HG03139 (cell line): ENCODE measurements around the gene JADE3.
"Not testable (repeated sequence)": the region's sequence is repeated elsewhere in the genome, so short reads cannot be mapped to it uniquely, and the experiment has no call there.

Experiments used
- ATAC-seq: cut with Tn5 transposase; IDR thresholded peaks from one replicate; pipeline ENCODE4 v1.9.1; 2021; ENCODE audit not compliant: unreplicated experiment

JADE3 gene

DNA sequence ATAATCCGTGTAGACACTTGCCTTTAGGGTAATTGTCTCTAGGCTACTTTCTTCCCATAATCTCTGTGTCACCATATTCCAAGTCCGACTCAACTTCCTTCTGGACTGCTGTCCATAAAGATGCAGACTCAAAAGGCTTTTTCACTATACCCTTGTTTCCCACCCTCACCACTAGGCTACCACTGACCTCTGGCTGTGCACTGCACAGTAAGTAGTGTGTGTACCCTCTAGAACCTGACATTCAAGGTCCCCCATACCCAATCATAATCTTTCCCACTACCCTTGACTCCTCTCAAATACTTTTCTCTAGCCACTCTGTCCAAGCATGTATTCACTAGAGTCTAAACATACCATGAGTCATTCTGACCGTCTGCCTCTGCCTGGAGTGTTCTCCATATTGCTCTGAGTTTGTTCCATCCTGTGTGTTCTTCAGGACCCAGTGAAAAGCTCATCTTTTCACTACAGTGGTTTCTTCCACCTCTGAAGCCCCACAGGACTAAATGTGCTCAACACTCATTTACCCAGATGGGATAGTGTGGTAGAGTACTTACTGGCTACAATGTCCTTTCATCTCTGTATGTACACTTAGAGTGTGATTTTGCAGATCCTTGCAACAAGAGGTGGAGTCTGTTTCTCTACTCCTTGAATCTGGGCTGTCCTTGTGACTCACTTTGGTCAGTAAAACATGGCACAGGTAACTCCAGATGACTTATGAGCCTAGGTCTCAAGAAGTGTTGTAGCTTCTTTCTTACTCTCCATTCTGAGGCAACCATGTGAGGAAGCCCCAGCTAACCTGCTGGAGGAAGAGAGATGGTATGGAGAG lies 17.4 kb downstream of the JADE3 start:
- no peak for ATAC-seq

DNA sequence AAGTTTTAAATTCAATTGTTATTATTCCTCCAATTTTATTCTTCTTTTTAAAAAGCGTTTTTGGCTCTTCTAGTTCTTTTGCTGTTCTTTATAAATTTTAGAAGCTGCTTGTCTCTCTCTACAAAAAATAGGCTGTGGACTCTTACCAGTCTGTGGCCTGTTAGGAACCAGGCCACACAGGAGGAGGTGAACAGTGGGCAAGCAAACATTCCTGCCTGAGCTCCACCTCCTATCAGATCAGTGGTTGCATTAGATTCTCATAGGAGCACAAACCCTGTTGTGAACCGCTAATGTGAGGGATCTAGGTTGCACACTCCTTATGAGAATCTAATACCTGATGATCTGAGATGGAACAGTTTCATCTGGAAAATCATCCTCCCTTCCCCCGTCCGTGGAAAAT lies 23.1 kb downstream of the JADE3 start:
- ATAC-seq, result no peak

DNA sequence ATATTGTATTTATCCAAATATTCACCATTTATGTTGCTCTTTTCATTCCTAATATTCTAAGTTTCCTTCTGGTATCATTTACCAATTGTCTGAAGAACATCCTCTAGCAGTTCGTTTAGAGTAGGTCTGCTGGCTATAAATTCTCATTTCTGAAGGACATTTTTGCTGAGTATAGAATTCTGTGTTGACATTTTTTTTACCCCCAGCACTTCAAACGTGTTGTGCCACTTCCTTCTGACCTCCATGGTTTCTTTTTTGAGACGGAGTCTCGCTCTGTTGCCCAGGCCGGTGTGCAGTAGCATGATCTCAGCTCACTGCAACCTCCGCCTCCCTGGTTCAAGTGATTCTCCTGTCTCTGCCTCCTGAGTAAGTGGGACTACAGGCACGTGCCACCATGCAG lies 26.4 kb downstream of the JADE3 start:
- no peak for ATAC-seq

DNA sequence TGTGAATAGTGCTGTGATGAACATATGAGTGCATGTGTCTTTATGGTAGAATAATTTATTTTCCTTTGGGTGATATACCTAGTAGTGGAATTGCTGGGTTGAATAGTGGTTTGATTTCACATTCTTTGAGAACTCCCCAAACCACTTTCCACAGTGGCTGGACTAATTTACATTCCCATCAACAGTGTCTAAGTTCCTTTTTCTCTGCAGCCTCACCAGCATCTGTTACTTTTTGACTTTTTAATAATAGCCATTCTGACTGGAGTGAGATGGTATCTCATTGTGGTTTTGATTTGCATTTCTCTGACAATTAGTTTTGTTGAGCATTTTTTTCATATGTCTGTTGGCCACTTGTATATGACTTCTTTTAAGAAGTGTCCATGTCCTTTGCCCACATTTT lies 29.1 kb downstream of the JADE3 start:
- ATAC-seq, result no peak

DNA sequence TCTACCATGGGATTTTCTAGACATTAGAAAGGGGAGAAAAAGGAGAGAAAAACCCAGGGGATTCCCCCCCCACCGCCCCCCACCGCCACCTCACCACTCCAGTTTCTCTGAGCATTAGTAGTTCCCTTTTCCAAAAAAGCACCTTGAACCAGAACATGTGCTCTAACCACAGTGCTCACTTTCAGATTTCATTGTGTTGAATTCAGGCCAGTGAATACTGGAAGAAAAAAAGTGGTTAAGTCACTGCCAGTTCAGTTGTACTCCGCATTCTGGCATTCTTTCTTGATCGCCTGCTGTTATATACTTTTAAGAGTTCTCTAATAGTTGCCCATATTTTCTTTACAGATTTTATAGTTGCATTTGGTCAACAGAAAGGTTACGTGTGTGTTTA lies 40.9 kb downstream of the JADE3 start:
- ATAC-seq, result no peak

DNA sequence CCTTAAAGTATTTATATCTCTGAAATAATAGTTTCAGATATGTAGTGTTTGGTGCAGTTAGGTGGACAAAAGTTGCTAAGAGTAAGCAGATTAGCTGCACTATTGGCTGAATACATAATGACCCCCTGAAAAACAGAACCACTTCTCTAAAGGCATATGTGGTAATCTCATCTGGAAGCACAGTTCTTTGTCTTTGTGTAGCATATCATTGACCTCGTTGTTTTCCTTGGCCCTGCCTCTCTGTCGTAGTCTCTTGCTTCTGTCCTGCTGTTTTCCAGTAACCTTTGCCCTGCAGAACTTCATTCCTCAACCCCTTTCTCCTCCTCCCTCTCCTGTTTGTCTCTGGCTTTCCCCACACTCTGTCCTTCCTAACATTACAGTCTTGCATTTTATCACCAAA lies 41.4 kb downstream of the JADE3 start:
- ATAC-seq, result no peak

DNA sequence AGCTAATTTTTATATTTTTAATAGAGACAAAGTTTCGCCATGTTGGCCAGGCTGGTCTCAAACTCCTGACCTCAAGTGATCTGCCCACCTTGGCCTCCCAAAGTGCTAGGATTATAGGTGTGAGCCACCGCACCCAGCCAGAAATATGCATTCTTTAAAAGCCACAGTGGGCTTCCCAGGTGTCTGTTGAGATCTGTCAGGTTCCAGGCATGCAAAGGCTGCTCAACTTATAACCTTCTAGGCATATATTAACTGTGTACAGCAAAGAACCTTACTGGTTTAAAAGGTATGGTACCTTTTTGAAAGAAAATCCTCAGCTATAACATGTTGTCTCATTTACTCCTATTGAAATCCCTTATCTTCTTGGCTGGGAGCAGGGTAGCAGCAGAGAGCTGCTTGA lies 42.5 kb downstream of the JADE3 start:
- no peak for ATAC-seq

DNA sequence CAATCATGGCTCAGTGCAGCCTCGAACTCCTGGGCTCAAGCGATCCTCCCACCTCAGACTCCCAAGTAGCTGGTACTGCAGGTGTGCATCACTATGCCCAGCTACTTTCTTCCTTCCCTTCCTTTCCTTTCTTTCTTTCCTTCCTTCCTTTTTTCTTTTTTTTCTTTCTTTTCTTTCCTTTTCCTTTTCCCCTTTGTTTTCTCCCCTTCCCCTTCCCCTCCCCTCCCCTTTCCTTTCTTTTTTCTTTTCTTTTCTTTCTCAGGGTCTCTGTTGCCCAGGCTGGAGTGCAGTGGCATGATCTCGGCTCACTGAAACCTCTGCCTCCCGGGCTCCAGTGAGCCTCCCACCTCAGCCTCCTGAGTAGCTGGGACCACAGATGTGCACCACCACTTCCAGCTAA lies 44.4 kb downstream of the JADE3 start:
- not testable (repeated sequence) for ATAC-seq

DNA sequence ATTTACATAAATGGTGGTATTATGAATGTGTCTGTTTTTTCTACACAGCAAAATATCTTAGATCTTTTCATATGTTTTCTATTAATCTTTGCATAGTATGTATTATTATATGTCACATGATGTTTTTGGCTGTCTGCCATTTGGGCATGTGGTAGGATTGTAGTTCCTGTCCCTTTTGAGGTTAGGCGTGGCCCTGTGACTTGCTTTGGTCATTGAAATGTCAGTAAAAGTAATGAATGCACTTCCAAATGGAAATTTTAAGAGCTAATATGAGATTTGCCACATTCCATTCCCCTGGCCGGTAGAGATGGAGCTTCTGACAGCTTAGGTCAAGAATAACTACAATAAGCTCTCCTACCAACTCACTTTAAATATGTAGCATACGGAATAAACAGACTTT lies 45.1 kb downstream of the JADE3 start:
- ATAC-seq, result no peak

DNA sequence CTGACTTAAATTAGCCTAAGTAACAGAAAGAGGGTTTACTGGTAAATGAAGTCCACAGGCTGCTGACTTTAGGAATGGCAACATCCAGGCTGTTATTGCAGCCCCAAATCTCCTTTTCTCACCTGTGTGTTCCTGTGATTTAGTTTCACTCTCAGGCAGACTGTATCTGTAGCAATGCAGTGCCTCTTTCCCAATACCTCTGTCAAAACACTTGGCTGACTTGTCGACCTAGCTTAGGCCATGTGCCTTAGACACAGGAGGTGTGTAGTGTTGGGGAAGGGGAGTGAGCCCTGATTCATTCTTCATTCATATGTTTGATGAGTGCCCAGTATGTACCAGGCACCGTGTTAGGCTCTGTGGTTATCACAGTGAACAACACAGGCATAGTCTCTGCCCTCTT lies 46.9 kb downstream of the JADE3 start:
- ATAC-seq, result no peak

DNA sequence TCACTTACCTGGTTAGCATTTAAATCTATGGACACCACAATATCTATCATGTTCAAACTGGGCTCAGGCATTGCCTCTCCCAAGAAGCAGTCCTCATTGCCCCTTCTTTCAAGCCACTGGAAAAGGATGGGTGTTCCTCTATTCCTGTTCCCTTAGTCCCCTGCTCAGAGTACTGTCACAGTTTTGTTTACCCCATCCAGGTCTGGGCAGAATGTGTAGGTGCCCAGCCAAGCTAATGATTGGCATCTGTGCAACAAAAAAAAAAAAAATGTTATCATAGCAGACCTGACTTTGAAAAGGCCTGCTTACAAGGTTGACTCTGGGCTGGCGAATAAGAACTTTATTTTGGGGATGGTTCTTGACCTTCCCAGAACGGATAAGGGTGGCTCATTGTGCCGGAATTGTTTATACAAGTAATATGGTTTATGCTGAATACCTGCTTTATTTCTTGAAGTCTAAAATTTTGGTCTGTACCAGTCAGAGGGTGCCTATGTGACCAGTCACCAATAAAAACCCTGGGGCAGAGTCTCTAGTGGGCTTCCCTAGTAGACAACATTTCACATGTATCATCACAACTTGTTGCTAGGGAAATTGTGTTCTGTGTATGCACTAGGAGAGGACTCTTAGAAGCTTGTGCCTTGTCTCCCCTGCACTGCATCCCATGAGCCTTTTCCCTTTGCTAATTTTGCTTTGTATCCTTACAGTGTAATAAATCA lies 47.9 kb downstream of the JADE3 start:
- no peak for ATAC-seq

DNA sequence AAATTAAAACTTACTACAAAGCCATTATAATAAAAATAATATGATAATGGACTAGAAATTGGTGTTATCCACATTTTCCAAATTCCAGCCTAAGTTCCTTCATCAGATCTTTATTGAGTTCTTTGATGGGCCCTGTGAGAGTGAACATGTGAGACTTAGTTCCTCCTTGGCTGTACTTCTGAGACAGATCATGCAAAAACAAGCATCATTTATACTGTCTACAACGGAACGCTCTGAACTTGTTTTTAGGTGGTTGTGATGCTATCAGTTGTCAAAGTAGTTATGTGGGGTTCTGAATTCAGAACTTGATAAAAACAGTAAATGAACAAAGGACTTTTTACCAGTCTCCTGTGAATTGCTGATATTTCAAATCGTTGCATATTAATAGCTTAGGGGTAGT lies 48.9 kb downstream of the JADE3 start:
- no peak for ATAC-seq

DNA sequence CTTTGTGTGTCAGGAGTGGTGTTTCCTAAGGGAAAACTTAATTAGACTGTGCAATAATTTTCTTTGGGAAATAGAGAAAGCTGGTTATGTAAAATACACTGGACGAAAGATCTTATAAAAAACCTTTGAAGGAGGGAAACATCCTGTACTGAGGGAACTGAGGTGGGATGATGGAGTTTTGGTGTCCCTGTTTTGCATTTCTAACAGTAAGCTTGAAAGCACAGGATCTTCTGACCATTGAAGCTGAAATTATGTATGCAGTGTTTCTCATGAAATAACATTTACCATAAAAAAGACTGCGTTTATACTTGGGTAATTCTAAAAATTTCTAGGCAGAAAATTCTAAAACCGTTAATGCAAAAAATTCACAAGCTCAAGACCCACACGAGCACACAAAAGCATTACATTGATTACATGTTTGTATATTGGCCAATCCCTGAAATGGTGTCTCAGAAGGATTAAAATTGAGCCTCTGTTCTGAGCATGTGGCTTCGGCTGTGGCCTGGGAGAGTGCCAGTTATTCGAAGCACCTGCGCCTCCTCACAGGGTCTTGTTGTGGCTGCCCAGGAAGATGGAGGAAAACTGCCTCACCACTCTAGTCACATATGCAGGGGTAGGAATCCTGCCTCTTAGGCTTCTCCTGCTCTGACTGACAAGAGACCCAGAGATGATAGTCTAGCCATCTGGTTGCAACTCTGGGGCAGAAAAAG lies 49.5 kb downstream of the JADE3 start:
- ATAC-seq, result no peak

DNA sequence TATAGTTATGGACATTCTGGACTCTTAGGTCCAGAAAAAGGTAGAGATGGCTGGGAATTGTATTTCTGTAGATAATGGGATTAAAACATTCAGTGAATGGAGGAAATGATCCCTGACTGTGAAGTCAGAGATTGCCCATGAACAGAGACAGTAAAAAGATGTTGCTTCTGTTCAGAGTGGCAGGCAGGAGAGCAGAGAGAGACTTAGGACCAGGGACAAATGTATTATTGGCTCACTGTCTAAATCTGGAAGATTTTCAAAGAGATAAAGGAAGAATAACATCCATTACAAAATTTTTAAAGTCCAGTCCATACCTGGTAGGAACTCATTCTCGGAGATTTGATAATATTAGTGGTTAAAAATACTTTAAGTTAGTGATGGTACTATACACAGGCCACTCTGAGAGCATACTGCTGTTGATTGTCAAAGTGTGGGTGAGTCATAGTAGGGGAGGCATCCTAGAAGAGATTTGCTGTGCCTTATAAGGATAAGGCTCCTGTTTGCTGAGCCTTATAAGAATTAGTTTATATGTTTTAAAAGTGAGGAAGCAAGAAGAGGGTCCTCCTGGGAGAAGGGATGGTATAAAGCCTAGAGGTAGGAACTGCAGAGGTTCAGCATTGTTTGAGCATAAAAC lies 53.0 kb downstream of the JADE3 start:
- ATAC-seq, result no peak

DNA sequence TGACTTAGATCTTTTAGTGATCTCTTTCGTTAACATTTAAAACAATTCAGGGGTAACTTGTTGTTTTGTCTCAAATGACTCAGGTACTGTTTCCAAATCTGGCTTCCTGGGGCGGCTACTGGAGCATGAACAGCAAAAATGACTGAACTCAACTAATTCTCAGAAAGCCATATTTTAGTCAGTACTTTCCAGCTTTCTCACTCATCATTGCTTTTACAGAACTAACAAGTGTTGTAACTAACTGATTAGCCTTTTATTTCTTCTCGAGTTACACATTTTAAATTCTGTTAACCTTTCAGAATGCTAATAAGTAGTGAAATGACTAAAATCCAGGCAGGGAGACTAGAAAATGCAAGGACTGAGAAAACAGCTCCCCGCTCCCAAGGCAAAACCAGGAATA lies 55.3 kb downstream of the JADE3 start:
- no peak for ATAC-seq

DNA sequence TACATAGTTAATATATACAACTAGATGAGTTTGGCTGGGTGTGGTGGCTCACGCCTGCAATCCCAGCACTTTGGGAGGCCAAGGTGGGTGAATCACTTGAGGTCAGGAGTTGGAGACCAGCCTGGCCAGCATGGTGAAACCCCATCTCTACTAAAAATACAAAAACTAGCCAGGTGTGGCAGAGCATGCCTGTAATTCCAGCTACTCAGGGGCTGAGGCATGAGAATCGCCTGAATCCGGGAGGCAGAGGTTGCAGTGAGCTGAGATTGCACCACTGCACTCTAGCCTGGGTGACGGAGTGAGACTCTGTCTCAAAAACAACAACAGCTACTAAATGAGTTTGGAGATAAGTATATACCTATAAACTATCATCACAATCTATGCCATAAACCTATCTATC lies 64.8 kb downstream of the JADE3 start:
- ATAC-seq, result not testable (repeated sequence)

DNA sequence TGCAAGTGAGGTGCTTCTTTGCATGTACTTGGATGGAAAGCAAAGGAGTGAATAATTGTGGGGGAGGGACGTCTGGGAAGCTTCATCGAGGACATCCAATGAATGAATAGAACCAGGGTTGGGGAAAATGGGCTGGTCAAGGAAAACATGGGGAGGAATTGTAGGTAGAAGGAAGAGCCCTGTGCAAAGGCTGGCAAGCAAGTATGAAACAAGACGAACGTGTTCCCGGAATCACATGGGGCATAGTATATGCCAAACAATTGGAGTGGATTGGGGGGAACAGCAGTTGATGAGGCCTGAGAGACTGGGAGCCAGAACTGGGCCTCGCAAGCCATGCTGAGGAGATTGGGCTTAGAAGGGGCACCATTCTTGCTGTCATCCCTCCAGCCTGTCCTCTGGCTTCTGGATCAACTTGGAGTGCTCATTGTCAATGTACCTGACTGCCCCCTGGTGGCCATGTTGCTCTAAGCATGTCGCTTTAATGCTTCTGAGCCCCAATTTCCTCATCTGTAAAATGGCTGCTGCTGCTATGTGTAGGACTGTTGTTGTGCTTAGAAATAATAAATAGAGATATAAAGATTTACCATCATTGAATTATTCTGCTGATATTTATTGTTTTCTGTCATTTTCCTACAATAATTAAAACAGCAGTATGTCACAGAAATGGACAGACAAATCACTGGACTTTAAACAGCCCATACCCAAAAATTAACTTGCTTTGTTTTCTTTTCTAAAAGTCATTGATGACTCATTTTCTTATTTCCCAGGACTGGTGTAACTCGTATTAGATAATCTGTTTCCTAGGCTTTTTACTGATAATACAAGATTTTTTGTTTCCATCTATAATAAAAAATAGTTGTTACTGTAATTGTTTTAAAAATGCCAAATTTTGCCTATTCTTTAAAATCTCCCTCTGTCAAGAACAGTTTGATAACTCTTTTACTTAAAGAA lies 66.4 kb downstream of the JADE3 start:
- ATAC-seq, result no peak

DNA sequence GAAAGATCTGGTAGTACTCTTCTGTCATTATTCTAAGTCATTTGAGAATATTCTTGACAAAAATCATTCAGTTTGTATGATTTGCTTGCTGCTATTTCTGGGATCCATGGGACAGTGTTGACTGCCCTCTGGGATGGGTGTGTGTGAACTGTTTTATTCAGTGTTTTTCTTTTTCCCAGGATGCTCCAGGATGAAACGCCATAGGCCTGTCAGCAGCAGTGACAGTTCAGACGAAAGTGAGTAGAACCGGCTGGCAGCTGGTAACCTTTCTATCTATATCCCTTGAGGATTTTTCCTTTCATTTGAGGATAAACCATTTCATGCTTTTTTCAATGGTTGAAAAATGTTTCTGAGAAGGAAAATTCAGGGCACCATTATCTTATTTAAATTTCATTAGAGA lies 72.5 kb downstream of the JADE3 start:
- ATAC-seq, result no peak

DNA sequence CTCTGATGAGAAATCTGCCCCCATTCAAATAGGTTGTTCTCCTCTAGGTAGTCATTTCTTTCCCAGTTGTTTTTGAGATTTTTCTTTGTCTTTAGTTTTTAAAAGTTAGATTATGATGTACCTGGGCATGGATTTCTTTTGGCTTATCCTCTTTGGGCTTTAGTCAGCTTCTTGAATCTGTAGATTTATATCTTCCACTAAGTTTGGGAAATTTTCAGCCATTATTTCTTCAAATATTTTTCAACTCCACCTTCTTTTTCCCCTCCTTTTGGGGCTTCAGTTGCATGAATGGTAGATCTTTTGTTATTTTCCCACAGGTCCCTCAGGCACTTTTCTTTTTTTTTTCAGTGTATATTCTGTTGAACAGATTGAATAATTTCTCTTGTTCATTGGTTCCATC lies 77.3 kb downstream of the JADE3 start:
- ATAC-seq, result no peak

DNA sequence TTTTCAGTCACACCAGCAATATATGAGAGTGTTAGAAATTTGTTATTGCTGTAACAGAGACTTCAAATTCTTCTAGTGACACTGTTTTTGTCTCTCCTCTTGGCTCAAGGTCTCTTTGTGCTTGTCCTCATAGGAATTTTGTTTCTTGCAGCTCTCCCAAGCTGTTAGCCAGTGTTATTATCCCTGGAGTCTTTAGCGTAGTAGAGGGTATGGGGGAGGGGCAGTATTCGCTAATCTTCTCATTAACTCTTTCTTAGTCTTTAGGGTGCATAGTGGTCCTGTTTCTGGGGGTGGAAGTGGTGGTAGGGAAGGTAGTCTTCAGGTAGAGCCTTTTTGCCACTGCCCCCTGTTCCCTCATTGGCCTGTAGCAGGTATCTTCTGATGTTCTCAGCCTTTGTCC lies 79.4 kb downstream of the JADE3 start:
- ATAC-seq, result no peak
